Embryonic facial prominence (tissue), 1 donor: Measurements from ENCODE around the gene GPR32.
"Not testable (repeated sequence)": the region's sequence is repeated elsewhere in the genome, so short reads cannot be mapped to it uniquely, and the experiment has no call there.

Source experiments
- DNase-seq: peaks from one replicate; pipeline ENCODE4 v3.0.0-alpha.2; 2016; ENCODE audit errors: extremely low spot score

The GPR32 gene

DNA sequence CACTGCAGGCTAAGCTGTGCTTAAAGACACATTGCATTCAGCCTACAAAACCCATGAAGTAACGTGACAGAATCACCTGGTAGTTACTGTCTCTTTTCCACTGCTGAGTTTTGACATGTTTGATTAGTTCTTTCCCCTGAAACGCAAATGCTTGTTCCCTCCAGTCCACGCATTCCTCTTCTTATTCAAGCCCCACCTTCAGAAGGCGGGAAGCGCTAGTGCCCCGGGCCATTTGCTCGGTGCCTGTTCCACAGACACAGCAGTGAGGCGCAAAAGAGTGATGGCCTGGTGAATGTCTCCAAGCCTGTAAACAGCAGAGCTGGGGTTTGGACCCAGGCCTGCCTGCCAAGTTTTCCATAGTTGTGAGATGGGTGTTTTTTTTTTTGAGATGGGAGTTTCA, 30.8 kb downstream of the GPR32 start:
- DNase-seq = no peak

DNA sequence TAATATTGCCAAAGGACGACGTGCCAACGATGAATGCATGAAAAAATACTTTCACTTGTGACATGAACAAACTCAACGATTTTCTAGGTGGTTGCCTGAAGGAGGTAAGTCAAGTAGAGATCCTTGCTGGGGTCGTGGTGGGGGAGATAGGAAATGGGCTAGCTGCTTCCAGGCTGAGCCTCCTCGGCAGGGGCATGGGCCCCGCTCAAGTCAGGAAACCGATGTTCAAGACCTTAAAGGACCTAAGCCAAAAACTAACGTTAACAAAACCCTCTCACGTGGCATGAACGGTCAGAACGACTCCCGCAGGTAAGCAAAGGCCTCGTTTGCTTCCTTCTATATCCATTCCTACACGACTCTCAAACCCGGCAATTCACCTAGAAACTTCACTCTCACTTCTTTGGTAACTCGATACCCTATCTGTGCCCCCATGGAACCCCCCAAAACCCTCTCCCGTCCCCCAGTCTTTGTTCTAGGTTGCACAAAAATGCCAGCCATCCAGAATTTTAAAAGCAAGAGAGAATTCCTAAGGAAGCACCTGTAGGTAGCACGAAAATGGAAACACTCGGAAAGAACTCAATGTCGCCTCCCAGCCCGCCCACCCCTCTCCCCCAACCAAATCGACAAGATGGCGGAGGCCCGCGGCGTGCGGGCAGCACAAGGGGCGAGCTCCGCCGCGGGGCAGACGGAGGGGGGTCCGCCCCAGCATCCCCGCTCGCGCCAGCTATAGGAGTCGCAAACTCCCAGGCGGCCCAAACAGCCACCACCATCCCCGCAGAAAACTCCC, 33.6 kb downstream of the GPR32 start:
- no peak for DNase-seq

DNA sequence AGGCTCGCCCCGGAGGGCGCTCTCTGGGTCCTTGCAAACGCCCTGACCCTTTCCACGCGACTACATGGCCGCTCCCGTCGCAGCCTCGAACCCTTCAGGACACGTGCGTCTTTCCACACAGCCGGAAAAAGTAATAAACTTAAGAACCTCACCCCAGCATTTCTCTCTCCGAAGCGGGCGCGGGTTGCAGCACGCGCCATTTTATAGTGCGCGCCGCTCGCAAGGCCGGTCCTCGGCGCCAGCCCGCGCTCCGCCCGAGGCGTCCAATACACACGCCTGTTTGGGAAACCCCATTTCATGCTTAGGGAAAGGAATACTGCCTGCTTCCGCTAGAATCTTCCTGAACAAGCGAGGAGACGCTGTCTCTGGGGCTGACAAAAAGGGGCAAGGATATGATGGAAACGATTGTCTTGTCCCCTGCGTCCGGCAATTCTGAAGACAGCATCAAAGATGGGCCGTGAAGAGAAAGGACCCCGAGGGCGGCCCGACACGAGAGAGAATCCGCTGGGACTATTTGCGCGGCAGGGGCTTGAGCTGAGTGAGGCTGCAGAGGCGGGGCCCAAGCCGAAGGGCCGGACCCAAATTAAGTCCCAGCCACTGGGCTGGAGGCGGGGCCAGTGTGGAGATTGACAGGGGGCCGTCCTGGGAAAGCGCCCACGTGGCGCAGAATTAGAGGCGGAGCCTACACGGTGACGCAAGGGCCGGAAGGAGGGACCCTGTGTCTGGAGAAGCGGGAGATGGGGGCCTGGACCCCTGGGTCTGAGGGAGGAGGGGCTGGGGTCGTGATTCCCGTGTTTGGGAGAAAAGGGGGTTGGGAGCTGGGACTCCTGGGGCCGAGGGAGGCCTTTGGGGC, 34.4 kb downstream of the GPR32 start:
- peak; percentile 98 for DNase-seq

GRCh38 chr19:50808856-50809255, 38.6 kb downstream of the GPR32 start:
- no peak for DNase-seq

DNA sequence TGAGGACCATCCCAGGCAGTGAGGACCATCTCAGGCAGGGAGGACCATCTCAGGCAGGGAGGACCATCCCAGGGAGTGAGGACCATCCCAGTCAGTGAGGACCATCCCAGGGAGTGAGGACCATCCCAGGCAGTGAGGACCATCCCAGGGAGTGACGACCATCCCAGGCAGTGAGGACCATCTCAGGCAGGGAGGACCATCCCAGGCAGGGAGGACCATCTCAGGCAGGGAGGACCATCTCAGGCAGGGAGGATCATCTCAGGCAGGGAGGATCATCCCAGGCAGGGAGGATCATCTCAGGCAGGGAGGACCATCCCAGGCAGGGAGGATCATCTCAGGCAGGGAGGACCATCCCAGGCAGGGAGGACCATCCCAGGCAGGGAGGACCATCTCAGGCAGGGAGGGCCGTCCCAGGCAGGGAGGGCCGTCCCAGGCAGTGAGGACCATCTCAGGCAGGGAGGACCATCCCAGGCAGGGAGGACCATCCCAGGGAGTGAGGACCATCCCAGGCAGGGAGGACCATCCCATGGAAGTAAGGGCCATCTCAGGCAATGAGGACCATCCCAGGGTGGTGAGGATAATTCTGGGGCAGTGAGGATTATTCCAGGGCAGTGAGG, 41.5 kb downstream of the GPR32 start:
- not testable (repeated sequence) for DNase-seq

GRCh38 chr19:50812474-50812873, 42.2 kb downstream of the GPR32 start:
- DNase-seq = no peak

DNA sequence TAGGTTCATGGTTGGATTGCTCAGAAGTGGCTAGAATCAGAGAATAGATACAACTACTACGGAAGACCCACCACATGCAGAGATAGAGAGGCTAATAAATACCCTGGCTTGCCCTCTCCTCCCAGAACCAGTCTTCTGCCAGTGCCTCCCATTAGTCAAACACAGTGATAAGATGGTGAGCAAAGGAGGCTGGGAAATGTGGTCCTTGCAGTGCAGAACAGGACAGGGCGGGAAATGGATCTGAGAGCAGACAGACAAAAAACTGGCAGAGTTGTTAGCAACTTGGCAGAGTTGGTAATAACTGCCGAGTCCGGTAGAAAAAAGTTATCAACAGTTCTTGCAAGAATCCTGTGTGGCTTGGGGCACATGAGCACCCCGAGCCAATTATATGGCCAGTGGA, 44.6 kb downstream of the GPR32 start:
- no peak for DNase-seq

DNA sequence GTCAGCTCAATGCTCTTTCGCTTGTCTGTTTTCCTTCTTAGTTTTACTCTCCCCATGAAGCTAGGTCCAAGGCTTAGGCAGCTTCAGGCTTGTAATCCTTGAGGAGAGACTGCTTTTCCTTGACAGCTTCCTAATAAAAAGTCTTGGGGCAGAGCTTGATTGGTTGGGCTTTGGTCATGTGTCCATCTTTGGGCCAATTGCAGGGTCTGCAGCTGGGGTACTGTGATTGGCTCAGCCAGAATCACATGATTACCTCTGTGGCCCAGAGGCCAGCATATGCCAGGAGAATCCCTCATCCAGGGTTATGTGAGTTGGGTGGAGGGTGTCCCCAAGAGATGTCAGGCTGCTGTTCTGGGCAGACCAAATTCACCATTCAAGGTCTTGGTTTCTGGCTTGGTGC, 45.2 kb downstream of the GPR32 start:
- no peak for DNase-seq

- DNase-seq = no peak
Observed at GRCh38 chr19:50817941-50818858, 47.9 kb downstream of the GPR32 start.

GRCh38 chr19:50818859-50819472, 48.7 kb downstream of the GPR32 start:
- no peak for DNase-seq

- no peak for DNase-seq
Observed at GRCh38 chr19:50819636-50820035, 49.4 kb downstream of the GPR32 start.

- DNase-seq = no peak
Observed at GRCh38 chr19:50820086-50820485, 49.8 kb downstream of the GPR32 start.

DNA sequence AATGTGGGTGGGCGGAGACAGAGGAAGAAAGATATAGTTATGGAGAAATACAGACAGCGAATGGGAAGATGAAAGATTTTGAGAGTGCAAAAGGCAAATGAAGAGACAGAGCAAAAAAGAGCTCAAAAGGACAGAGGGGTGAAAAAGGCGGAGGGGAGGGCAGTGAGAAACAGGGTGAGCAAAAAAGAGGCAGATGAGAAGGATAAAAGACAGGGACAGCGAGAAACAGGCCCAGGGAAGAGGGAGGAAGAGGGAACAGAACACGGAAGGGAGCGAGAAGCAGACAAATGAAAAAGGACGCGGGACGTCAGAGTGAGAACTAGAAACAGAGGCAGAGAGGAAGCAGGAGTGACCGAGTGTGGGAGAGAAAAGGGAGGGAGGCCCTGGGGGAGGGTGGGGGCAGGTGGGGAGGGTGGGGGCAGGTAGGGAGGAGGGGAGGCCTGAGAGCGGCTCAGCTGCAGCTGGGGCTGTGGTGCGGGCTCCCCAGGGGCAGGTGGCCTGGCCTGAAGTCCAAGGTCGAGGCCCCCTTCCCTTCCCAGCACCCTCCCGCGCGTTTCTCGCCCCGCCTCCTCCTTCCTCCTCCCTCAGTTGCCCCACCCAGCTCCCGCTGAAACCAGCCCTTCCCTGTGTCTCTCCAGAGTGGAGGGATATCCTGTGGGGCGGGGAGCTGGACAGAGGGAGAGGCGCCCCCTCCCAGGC, 50.4 kb downstream of the GPR32 start:
- DNase-seq = no peak

DNA sequence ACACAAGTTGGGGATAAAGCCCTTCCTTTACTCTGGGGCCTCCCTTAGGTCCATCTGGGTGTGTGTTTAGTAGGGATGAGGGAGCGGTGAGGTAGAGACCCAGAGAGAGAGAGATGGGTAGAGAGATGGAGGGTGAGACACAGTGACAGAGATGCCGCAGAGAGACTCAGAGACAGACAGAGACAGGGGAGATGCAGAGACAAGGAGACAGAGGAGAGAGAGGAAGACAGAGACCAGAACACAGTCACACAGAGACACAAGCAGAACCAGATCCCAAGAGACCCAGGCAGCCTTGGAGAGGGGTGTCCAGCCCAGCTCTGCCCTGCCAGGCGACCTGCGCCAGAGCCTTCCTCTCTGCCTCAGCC, 51.0 kb downstream of the GPR32 start:
- no peak for DNase-seq
